ENCODE data around the gene AQP7. TPM values are rescaled to one million over a fixed set of nuclear protein-coding genes. Genes with fewer than 3 reads are reported as not detected.
"Not testable (repeated sequence)": the region's sequence is repeated elsewhere in the genome, so short reads cannot be mapped to it uniquely, and the experiment has no call there.

The AQP7 gene
- total RNA-seq, 1 experiment from 2014 or later, result not detected

DNA sequence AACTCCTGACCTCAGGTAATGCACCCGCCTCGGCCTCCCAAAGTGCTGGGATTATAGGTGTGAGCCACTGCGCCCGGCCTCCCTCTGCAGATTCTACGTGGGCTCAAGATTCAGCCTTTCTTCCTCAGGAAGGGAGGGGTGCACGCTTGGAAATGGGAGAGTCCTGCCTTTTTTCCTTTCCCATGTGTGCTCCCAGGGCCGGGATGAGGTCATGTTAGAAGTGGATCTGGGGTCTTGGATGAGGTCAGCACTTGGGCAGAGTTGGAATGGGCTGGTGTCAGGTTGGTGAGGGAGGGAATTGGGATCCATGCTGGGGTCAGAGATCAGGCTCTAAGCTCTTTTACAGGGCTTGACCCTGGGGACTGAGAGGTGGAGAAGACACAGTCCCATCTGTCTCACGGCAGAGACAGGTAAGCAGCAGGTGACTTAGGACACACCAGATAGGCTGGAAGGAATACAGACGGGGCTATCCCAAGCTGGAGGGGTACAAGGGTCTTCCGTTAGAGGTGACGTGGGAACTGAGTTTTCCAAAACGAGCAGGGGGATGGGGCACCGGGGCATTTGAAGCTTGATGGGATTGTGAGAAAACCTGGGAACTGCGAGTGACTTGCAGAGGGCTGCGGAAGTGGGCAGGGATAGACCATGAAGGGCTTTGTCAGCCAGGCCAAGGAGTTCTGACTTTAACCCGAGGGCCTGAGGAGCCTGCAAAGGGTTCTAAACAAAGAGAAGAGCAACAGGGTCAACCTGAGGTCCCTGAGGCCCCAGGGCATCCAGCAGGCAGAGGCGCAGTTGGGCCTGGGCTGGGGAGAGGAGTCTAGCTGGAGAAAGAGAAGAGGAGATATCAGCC, 1.8 kb upstream of the AQP7 start:
- DNase-seq (ENCODE audit: unreplicated experiment), result no peak
- Mint-ChIP-seq H3K36me3 (ENCODE audit: insufficient read depth, unreplicated experiment) (no peaks in the 10 kb centered on the region), H3K4me3 (ENCODE audit: unreplicated experiment) (no peak overlapping the region), H3K27me3 (ENCODE audit: insufficient read depth, unreplicated experiment) (no peaks in the 10 kb centered on the region), H3K4me1 (ENCODE audit: insufficient read depth, unreplicated experiment) (peaks cover 11% of the 10 kb centered on the region), H3K27ac (ENCODE audit: low read depth, unreplicated experiment) (peak overlapping the region; percentile 16), H3K9me3 (ENCODE audit: unreplicated experiment) (no peaks in the 10 kb centered on the region)
- intact Hi-C loops (cut with micrococcal nuclease), result loop anchor here (1.0 to 5.0 kb wide), 6 partner anchors 49 to 318 kb away; no protein-coding TSS in a partner anchor
- TF ChIP-seq, protein P1, sequence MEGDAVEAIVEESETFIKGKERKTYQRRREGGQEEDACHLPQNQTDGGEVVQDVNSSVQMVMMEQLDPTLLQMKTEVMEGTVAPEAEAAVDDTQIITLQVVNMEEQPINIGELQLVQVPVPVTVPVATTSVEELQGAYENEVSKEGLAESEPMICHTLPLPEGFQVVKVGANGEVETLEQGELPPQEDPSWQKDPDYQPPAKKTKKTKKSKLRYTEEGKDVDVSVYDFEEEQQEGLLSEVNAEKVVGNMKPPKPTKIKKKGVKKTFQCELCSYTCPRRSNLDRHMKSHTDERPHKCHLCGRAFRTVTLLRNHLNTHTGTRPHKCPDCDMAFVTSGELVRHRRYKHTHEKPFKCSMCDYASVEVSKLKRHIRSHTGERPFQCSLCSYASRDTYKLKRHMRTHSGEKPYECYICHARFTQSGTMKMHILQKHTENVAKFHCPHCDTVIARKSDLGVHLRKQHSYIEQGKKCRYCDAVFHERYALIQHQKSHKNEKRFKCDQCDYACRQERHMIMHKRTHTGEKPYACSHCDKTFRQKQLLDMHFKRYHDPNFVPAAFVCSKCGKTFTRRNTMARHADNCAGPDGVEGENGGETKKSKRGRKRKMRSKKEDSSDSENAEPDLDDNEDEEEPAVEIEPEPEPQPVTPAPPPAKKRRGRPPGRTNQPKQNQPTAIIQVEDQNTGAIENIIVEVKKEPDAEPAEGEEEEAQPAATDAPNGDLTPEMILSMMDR (IDR thresholded peaks at IDR 0.05; ENCODE audit: unreplicated experiment), result no peak
- BruUV-seq (replicated peaks), result no TSS peak
- ChIA-PET POLR2A (interaction anchor here (0.9 to 2.5 kb wide), 3 partner anchors 63 to 173 kb away, joined by 3 to 13 read pairs (median 4); partner anchors contain the start of gene NOL6), CTCF (interaction anchor here (0.6 to 5.0 kb wide), 36 partner anchors 11 to 718 kb away, joined by 3 to 114 read pairs (median 4); partner anchors contain the start of genes AQP3 and NOL6)

- BruUV-seq (replicated peaks); H3K27ac Mint-ChIP-seq (ENCODE audit: low read depth, unreplicated experiment); DNase-seq (ENCODE audit: unreplicated experiment); H3K27me3 Mint-ChIP-seq (ENCODE audit: insufficient read depth, unreplicated experiment); H3K4me3 Mint-ChIP-seq (ENCODE audit: unreplicated experiment); H3K36me3 Mint-ChIP-seq (ENCODE audit: insufficient read depth, unreplicated experiment); H3K4me1 Mint-ChIP-seq (ENCODE audit: insufficient read depth, unreplicated experiment); POLR2A ChIA-PET; H3K9me3 Mint-ChIP-seq (ENCODE audit: unreplicated experiment): not testable (repeated sequence)
- intact Hi-C loops (cut with micrococcal nuclease), result loop anchor here (2.0 to 5.0 kb wide), 4 partner anchors 115 to 320 kb away; no protein-coding TSS in a partner anchor
- CTCF ChIA-PET, result interaction anchor here (4.4 to 5.0 kb wide), 2 partner anchors 50 to 64 kb away, joined by 46 to 114 read pairs; no protein-coding TSS in a partner anchor
Measured at GRCh38 chr9:33401809-33402208, 559 bp downstream of the AQP7 start.

DNA sequence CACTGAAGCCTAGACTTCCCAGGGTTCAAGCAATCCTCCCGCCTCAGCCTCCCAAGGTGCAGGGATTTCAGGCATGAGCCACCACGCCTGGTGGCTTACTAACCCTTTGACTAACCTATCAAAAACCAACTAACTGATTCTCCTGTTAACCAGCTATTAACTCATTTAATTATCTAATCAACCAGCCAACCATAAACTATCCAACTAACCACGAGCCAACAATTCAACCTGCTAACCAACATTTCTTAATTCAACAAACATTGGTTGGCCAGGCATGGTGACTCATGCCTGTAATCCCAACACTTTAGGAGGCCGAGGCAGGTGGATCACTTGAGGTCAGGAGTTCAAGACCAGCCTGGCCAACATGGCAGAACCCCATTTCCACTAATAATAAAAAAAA, 3.3 kb downstream of the AQP7 start:
- H3K9me3 Mint-ChIP-seq (ENCODE audit: unreplicated experiment); intact Hi-C loops (cut with micrococcal nuclease); H3K27ac Mint-ChIP-seq (ENCODE audit: low read depth, unreplicated experiment); H3K4me1 Mint-ChIP-seq (ENCODE audit: insufficient read depth, unreplicated experiment); DNase-seq (ENCODE audit: unreplicated experiment); POLR2A ChIA-PET; H3K36me3 Mint-ChIP-seq (ENCODE audit: insufficient read depth, unreplicated experiment); H3K4me3 Mint-ChIP-seq (ENCODE audit: unreplicated experiment); BruUV-seq (replicated peaks): not testable (repeated sequence)
- CTCF ChIA-PET, result interaction anchor here (0.6 to 1.5 kb wide), 6 partner anchors 9 to 199 kb away, joined by 3 to 10 read pairs (median 4); no protein-coding TSS in a partner anchor
- peaks cover 12% of the 10 kb centered on the region for H3K27me3 Mint-ChIP-seq (ENCODE audit: insufficient read depth, unreplicated experiment)

- H3K4me3 Mint-ChIP-seq (ENCODE audit: unreplicated experiment); POLR2A ChIA-PET; H3K27ac Mint-ChIP-seq (ENCODE audit: low read depth, unreplicated experiment); BruUV-seq (replicated peaks); DNase-seq (ENCODE audit: unreplicated experiment); H3K36me3 Mint-ChIP-seq (ENCODE audit: insufficient read depth, unreplicated experiment); CTCF ChIA-PET; intact Hi-C loops (cut with micrococcal nuclease); H3K9me3 Mint-ChIP-seq (ENCODE audit: unreplicated experiment); H3K4me1 Mint-ChIP-seq (ENCODE audit: insufficient read depth, unreplicated experiment): not testable (repeated sequence)
- peaks cover 19% of the 10 kb centered on the region for H3K27me3 Mint-ChIP-seq (ENCODE audit: insufficient read depth, unreplicated experiment)
Measured at GRCh38 chr9:33397801-33398200, 4.6 kb downstream of the AQP7 start.

DNA sequence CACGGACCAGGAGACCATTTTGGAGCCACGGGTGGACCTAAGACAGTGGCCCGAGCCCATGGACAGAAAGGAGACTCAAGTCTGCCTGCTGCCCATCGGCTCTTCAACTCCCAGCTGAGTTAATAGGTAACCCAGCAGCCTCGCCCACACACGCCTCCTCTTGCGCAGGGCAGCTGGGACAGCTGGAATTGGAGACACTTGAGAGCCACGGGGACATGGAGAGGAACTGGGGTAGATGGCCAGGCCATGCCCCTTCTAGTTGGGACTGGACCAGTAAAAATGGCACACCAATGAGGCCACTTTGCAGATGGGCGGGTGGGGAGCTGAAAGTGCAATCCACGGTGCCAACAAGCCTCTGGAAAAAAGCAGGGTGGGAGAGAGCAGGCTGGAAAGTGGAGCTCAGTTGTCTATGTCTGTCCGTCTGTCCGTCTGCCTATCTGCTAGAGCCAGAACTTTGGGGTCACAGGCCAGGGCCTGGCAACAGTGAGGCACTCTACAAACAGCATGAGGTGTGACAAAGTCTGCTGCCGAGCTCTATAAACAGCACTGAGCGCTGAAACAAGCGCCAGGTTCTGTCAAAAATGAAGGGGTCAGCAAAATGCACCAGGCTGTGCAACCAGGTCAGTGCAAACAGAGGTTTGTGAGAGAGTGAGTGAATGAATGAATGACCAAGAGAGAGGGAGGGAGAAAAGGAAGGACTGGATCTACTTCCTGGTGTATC, 7.0 kb downstream of the AQP7 start:
- peaks cover 22% of the 10 kb centered on the region for H3K4me1 Mint-ChIP-seq (ENCODE audit: insufficient read depth, unreplicated experiment)
- H3K9me3 Mint-ChIP-seq (ENCODE audit: unreplicated experiment); H3K4me3 Mint-ChIP-seq (ENCODE audit: unreplicated experiment); BruUV-seq (replicated peaks); POLR2A ChIA-PET; intact Hi-C loops (cut with micrococcal nuclease); H3K27ac Mint-ChIP-seq (ENCODE audit: low read depth, unreplicated experiment); DNase-seq (ENCODE audit: unreplicated experiment); H3K36me3 Mint-ChIP-seq (ENCODE audit: insufficient read depth, unreplicated experiment): not testable (repeated sequence)
- H3K27me3 Mint-ChIP-seq (ENCODE audit: insufficient read depth, unreplicated experiment), result peaks cover 19% of the 10 kb centered on the region
- CTCF ChIA-PET, result interaction anchor here (0.7 to 0.8 kb wide), 2 partner anchors 235 to 326 kb away, joined by 3 to 4 read pairs; no protein-coding TSS in a partner anchor

DNA sequence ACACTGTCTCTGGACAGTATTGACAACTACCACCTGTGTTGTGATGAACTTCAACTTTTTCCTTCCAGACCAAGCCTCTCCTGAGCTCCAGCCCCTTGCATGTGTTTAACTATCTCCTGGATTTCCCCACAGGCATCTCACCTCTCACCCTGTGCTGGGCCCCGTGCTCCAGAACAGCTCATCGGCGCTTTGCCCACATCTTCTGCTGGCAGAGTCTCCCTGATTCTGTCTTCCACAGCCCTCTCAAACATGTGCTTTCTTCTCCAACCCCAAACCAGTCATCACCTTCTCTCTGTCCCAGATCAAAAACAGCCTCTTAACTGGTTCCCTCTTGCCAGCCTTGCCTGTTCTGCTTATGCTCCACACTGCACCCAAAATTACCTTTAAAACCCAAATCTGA, 8.4 kb downstream of the AQP7 start:
- H3K4me3 Mint-ChIP-seq (ENCODE audit: unreplicated experiment); intact Hi-C loops (cut with micrococcal nuclease); H3K36me3 Mint-ChIP-seq (ENCODE audit: insufficient read depth, unreplicated experiment); POLR2A ChIA-PET; H3K9me3 Mint-ChIP-seq (ENCODE audit: unreplicated experiment); DNase-seq (ENCODE audit: unreplicated experiment); BruUV-seq (replicated peaks): not testable (repeated sequence)
- H3K27me3 Mint-ChIP-seq (ENCODE audit: insufficient read depth, unreplicated experiment), result peaks cover 19% of the 10 kb centered on the region
- peaks cover 27% of the 10 kb centered on the region for H3K4me1 Mint-ChIP-seq (ENCODE audit: insufficient read depth, unreplicated experiment)
- H3K27ac Mint-ChIP-seq (ENCODE audit: low read depth, unreplicated experiment), result peak overlapping the region; percentile 6
- CTCF ChIA-PET, result interaction anchor here (0.6 to 2.3 kb wide), 3 partner anchors 10 to 95 kb away, joined by 3 to 19 read pairs (median 3); no protein-coding TSS in a partner anchor

All from MCF 10A (cell line).